HG03039 (cell line): ENCODE measurements around the gene GGNBP2.

Experiments used
- ATAC-seq: cut with Tn5 transposase; IDR thresholded peaks from one replicate; pipeline ENCODE4 v1.9.1; 2021; ENCODE audit warnings: mild to moderate bottlenecking, moderate library complexity; ENCODE audit not compliant: unreplicated experiment

The GGNBP2 gene

GRCh38 chr17:36512641-36513040 lies 32.1 kb upstream of the GGNBP2 start:
- no peak for ATAC-seq

DNA sequence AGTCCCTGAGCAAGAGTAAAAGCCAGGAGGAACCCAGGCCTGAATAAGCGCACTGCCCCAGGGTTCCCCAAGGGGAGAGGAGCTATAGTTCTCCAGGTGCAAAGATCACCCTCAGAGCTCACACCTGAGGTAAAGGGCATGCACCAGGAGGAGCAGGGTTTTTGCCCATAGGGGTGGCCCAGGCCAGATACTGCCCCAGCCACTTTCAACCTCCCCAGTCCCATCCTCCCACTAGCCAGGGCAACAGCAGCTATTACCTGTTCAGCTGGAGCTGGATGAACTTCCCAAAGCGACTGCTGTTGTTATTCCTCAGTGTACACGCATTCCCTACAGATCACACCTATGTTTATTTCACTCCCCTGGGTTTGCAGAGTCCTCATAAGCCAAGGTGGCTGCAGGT lies 29.9 kb upstream of the GGNBP2 start:
- no peak for ATAC-seq

DNA sequence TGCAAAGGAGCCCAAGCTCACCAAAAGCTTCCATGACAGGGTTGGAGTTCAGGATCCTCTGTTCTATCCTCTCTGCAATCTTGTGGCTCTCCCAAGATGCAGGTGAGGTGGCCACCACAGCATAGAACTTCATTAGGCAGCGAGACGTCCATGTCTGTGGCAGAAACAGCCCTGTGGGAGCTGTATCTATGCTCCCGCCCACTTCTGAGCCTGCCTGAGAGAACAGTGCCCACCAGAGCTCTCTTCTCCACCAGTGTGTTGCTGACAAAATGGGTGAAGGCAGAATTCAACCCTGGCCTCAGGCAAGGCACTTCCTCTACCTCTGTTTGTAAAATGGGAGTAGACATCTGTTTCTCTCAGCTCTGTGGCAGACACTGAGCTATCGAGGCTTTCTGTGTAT lies 28.9 kb upstream of the GGNBP2 start:
- no peak for ATAC-seq

GRCh38 chr17:36523113-36523512 lies 21.6 kb upstream of the GGNBP2 start:
- ATAC-seq = no peak

DNA sequence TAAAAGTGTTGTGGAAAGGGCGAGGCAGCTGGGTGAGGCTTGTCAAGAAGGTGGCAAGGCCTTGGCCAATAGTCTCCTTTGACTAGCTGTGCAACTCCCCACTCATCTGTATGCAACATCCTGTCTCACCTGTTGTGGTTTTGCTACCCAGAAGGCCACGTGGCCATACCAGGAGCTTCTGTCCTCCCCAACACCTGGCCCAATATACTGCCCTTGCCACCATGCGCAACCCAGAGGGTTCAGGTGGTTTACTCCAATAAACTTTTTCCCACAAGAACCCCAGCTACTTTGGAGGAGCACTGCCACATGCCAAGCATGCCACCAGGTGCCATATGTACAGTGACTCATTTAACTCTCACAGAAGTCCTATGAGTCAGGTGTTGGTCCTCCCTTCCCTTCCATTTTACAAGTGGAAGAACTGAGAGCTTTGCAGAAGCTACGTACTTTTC lies 20.3 kb upstream of the GGNBP2 start:
- no peak for ATAC-seq

GRCh38 chr17:36525113-36525512 lies 19.6 kb upstream of the GGNBP2 start:
- ATAC-seq = no peak

GRCh38 chr17:36525888-36526287 lies 18.8 kb upstream of the GGNBP2 start:
- ATAC-seq = no peak

GRCh38 chr17:36527621-36528250 lies 17.0 kb upstream of the GGNBP2 start:
- ATAC-seq = no peak

GRCh38 chr17:36529121-36529520 lies 15.6 kb upstream of the GGNBP2 start:
- no peak for ATAC-seq

GRCh38 chr17:36532435-36532975 lies 12.2 kb upstream of the GGNBP2 start:
- ATAC-seq = no peak

DNA sequence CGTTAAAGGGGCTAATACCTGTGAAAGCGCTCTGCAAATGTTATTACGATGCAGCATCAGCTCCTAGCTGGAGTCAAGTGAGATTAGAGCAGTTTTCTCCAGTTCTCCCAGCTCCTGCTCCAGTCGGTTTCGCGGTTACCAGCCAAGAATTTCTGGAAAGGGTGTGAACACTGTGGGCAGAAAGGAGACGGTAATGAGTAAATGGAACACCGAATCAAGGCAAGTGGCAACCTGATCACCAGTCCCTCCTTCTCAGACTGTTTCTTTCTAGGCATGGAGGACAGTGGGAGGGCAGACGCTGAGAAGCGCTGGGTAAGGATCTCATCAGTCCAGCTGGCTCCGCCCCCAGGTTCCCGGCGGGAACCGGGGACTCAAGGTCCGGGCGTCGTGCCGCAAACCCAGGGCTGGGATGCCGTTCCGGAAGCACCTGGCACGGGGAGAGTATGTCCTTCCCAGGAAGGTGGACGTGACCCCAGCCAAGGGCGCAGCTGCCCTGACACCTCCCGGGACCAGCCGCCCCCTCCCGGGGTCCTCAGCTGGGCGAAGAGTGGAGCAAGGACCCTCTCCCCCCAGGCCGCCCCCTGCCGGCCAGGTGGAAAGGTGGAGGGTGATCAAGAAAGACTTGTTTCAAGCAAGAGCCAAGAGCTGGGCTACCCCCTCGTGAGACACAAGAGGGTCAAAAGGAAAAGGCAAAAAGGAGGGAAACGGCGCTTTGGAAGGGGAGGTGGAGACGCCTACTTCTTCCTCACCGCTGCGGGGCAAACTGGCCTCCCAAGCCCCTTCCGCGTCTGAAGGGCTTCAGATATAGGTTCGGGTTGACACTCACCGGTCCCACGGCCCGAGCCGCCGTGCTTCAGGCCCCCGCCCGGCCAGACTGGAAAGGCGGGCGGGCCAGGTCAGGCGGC lies 10.5 kb upstream of the GGNBP2 start:
- peak; percentile 25 for ATAC-seq

- ATAC-seq = peak; percentile 60
These were observed 9.7 kb upstream of the GGNBP2 start, which contains the start of the genes MYO19 and PIGW for GRCh38 chr17:36534840-36535668. Gene MYO19, minus strand, starts transcription at chr17:36534868. Its CDS starts 2,330 bp downstream, at chr17:36532538. Gene PIGW, plus strand, starts transcription at chr17:36534987. Its CDS starts 2,115 bp downstream, at chr17:36537102.

DNA sequence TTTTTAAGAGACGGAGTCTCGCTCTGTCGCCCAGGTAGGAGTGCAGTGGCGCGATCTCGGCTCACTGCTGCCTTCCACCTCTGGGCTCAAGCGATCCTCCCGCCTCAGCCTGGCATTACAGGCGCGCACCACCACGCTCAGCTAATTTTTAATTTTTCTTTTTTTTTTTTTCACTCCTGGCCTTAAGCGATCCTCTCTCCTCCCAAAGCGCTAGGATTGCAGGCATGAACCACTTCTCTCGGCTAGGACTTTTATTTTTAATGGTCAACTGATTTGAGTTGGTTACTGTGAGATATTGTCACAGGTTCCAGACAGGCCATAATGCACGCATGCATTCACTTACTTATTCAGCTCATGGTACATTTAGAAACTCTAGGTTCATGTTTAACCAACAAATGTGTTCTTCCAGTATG lies 9.0 kb upstream of the GGNBP2 start:
- ATAC-seq = no peak

DNA sequence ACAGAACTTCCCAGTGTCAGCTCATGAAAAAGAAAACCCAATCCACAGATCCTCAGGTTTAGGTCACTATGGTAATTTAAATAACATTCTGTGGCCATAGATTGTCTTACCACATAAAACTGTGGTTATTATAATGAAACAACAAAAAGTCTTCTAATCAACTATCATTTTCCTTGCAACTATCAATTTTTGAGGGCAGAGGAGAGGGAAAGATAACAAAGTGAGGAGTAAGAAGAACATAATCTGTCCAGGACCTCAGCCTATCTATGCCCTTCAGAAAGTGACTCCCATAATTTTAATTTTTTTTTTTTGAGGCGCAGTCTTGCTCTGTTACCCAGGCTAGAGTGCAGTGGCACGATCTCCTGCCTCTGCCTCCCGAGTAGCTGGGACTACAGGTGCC lies 4.0 kb upstream of the GGNBP2 start:
- ATAC-seq = no peak

DNA sequence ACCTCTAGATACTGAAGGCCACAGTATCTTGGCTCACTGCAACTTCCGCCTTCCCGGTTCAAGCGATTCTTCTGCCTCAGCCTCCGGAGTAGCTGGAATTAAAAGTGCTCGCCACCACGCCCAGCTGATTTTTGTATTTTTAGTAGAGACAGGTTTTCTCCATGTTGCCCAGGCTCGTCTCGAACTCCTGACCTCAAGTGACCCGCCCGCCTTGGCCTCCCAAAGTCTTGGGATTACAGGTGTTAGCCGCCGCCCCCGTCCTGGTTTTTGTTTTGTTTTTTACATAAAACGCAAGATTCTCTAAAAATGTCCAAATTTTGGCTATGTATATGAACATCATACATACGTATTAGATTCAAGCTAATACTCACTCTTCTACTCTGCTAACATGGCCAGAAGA lies 2.0 kb upstream of the GGNBP2 start:
- ATAC-seq = no peak

DNA sequence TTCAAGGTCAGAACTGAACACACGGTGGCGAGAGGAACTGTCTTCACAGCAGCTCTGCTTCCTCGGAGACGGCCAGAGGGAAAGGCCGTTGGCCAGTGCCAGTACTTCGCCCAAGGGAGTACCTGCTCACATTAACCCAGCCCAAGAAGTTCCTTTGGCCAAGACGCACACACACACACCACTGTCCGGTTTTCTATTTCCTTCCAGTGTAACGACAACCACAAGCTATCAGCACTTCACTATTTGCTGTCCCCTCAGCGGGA lies 744 bp upstream of the GGNBP2 start:
- ATAC-seq = no peak

DNA sequence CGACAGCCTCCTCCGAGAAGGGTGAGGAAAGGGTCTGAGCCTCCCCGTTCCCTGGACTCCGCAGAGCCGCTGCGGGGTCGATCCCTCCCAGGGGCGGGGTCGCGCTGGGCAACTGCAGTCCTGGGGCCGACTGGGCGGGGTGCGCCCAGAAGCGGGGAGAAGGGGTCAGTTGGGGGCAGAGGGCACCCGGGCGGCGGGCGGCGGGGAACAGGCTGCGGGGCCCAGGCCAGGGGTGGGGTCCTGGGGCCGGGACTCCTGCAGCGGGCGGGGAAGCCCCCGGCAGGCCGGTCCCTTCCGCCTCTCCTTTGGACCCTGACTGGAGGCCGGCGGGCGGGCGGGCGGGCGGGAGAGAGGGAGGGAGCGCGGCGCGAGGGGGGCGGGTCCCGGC lies 352 bp downstream of the GGNBP2 start:
- no peak for ATAC-seq

GRCh38 chr17:36545465-36546417 lies 1.0 kb downstream of the GGNBP2 start:
- peak; percentile 55 for ATAC-seq

GRCh38 chr17:36546418-36547093 lies 1.8 kb downstream of the GGNBP2 start:
- no peak for ATAC-seq

DNA sequence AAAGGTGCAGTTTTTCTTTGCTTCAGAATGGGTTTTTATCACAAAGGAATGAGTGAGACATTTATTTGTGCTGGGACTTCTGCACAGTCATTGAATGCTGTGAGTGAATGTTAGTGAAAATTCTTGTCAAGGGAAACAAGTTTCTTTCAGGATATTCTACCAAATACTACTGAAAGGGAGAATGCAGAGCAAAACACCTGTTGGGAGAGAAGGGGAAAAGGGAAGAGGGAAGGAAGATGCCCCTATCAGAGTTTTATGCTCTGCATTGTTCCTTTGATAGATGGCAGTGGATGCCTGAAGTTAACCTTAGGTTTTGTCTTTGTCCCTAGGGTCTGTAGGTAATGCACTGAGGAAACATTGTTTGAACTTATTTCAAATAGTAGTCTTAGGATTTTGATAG lies 3.1 kb downstream of the GGNBP2 start:
- ATAC-seq = no peak
